Measurements from ENCODE around the gene MAB21L4.

DNA sequence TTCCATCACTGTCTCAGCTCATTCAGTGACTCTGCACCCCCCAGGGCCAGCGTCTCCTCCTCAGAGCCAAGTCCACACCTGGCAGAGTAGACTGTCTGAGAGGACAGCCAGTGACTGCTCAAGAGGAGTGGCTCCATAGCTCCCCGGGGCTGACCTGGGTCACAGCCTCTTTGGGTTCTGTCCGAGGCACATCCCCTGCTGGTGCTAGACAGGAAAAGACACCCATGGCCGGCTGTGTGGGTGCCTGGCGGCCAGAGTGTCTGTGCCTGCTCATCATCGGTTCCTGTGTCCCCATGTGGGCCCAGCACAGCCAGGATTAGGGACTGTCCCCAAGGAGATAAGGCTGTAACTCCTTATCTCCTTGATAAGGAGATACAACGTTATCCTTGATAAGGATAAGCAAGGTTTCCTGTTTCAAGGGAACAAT, 6.7 kb upstream of the MAB21L4 start:
- TF ChIP-seq, protein P1, sequence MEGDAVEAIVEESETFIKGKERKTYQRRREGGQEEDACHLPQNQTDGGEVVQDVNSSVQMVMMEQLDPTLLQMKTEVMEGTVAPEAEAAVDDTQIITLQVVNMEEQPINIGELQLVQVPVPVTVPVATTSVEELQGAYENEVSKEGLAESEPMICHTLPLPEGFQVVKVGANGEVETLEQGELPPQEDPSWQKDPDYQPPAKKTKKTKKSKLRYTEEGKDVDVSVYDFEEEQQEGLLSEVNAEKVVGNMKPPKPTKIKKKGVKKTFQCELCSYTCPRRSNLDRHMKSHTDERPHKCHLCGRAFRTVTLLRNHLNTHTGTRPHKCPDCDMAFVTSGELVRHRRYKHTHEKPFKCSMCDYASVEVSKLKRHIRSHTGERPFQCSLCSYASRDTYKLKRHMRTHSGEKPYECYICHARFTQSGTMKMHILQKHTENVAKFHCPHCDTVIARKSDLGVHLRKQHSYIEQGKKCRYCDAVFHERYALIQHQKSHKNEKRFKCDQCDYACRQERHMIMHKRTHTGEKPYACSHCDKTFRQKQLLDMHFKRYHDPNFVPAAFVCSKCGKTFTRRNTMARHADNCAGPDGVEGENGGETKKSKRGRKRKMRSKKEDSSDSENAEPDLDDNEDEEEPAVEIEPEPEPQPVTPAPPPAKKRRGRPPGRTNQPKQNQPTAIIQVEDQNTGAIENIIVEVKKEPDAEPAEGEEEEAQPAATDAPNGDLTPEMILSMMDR (conservative IDR thresholded peaks at IDR 0.05; ENCODE audit: low read length) = no peak
- no peak for TF ChIP-seq EZH2phosphoT487 (IDR thresholded peaks at IDR 0.05; ENCODE audit: borderline replicate concordance, low read depth, low read length)

All from OCI-LY7 (cell line).